HepG2 (cell line): Measurements from ENCODE around the gene SEPTIN12. TPM values are rescaled to one million over a fixed set of nuclear protein-coding genes. Genes with fewer than 3 reads are reported as not detected.
A peak's percentile ranks its signal among the peaks of the same experiment; 100 is the strongest.

ENCODE experiments used
- ATAC-seq: fragments of 200-7000 bp; cut with Tn5 transposase; 3 replicates; pipeline ENCODE4 v1.9.1; 2020; ENCODE audit warnings: mild to moderate bottlenecking, moderate library complexity
- BruUV-seq: library from RNA; stranded (reverse); fragments of 400-500 nt; replicated peaks from 2 replicates; lab custom pipeline; 2021; lab: Mats Ljungman, UMichigan
- CTCF ChIA-PET: fragments of 300-600 bp; formaldehyde crosslinking; extraction: SDS; loops from one replicate; lab custom pipeline; 2021; ENCODE audit warnings: low total read pairs, inconsistent platforms, low intra/inter-chr PET ratio; lab: Yijun Ruan, JAX
- POLR2A ChIA-PET: fragments of 350-600 bp; sonication (Branson Sonifier 250); formaldehyde crosslinking; loops from one replicate; lab custom pipeline; 2020; ENCODE audit warnings: antibody characterized with exemption, inconsistent platforms; lab: Yijun Ruan, JAX
- DNase-seq: peaks from one replicate; pipeline ENCODE4 v3.0.0-alpha.2; 2015; ENCODE audit warnings: low spot score
- FAIRE-seq: peaks from 3 replicates; lab custom pipeline; 2011; peaks lifted over from hg19 to GRCh38; lab: Jason Lieb, UNC
- H2AFZ ChIP-seq: one replicate; pipeline ENCODE4 v1.6.1; 2011; ENCODE audit warnings: low read length, inconsistent platforms
- H3K27ac ChIP-seq: fragments of 300-600 bp; 3 replicates; pipeline ENCODE4 v1.8.0; 2011; ENCODE audit warnings: mixed run types, mild to moderate bottlenecking, mixed read lengths, low read length, inconsistent platforms; ENCODE audit not compliant: insufficient read depth; ENCODE audit errors: extremely low read length
- H3K27me3 ChIP-seq, 2 experiments: fragments of 200-600 bp in 1 of 2; 2 replicates in 1 of 2; 3 replicates in 1 of 2; pipeline versions ENCODE4 v1.6.0 to v1.8.0; 2011; ENCODE audit warnings: low read length in 2 of 2, mild to moderate bottlenecking in 2 of 2, moderate library complexity in 2 of 2, inconsistent platforms in 1 of 2; ENCODE audit not compliant: insufficient read depth in 2 of 2, control insufficient read depth in 1 of 2
- H3K36me3 ChIP-seq, 2 experiments: fragments of 200-600 bp in 1 of 2; replicated peaks in 1 of 2; 2 replicates in 1 of 2; 3 replicates in 1 of 2; pipeline versions ENCODE4 v1.5.1 to v1.8.0; 2011; ENCODE audit warnings: low read length in 2 of 2, inconsistent platforms in 1 of 2; ENCODE audit not compliant: insufficient read depth in 2 of 2, control insufficient read depth in 1 of 2
- H3K4me1 ChIP-seq: 2 replicates; pipeline ENCODE4 v1.5.1; 2012; ENCODE audit warnings: low read length, inconsistent platforms; ENCODE audit not compliant: insufficient read depth
- H3K4me2 ChIP-seq: 2 replicates; pipeline ENCODE4 v1.6.0; 2011; ENCODE audit warnings: low read depth, low read length, inconsistent platforms
- H3K4me3 ChIP-seq, 3 experiments: fragments of 200-600 bp in 1 of 3; sonication (generic), shearing (Covaris generic) in 1 of 3; replicated peaks in 1 of 3; 2 replicates each; pipeline ENCODE4 v1.5.1; 2011 to 2016; ENCODE audit warnings: low read length in 3 of 3, inconsistent platforms in 2 of 3, low read depth in 2 of 3, mild to moderate bottlenecking in 2 of 3, control low read depth in 1 of 3, mixed read lengths in 1 of 3; ENCODE audit not compliant: insufficient read depth in 1 of 3
- H3K79me2 ChIP-seq: one replicate; pipeline ENCODE4 v1.6.1; 2011; ENCODE audit warnings: low read length, inconsistent platforms; ENCODE audit not compliant: insufficient read depth
- H3K9ac ChIP-seq: 2 replicates; pipeline ENCODE4 v1.6.0; 2011; ENCODE audit warnings: mild to moderate bottlenecking, low read depth, low read length, inconsistent platforms; ENCODE audit not compliant: insufficient read depth
- H3K9me3 ChIP-seq: 2 replicates; pipeline ENCODE4 v1.5.1; 2012; ENCODE audit warnings: mild to moderate bottlenecking, low read length
- H4K20me1 ChIP-seq: 2 replicates; pipeline ENCODE4 v1.6.0; 2011; ENCODE audit warnings: inconsistent platforms, mild to moderate bottlenecking, low read length, moderate library complexity; ENCODE audit not compliant: insufficient read depth
- E2F2 ChIP-seq: sonication (generic); formaldehyde crosslinking; IDR thresholded peaks from 2 replicates; pipeline ENCODE4 v1.4.0; 2020; ENCODE audit warnings: missing genetic modification reagents, borderline replicate concordance
- NFYC ChIP-seq: IDR thresholded peaks from 2 replicates; pipeline ENCODE4 v1.6.1; 2016; ENCODE audit warnings: missing genetic modification reagents, missing compliant biosample characterization
- POLR2G ChIP-seq: fragments of 200-400 bp; formaldehyde crosslinking; IDR thresholded peaks from 2 replicates; pipeline ENCODE4 v1.6.1; 2018; ENCODE audit warnings: mild to moderate bottlenecking, low read depth, low read length, moderate library complexity
- USF2 ChIP-seq, 2 experiments: sonication (generic) in 1 of 2; formaldehyde crosslinking in 1 of 2; IDR thresholded peaks; 2 replicates each; pipeline versions ENCODE4 v1.5.1 to v1.6.1; 2011 to 2020; ENCODE audit warnings: borderline replicate concordance in 1 of 2, low read depth in 1 of 2, low read length in 1 of 2, mild to moderate bottlenecking in 1 of 2, missing genetic modification reagents in 1 of 2, moderate library complexity in 1 of 2
- ZNF503 ChIP-seq: sonication (generic); formaldehyde crosslinking; IDR thresholded peaks from 2 replicates; pipeline ENCODE4 v1.4.0; 2020; ENCODE audit warnings: missing genetic modification reagents
- ZNF7 ChIP-seq: IDR thresholded peaks from 2 replicates; pipeline ENCODE4 v1.6.1; 2016; ENCODE audit warnings: missing biosample characterization, missing genetic modification reagents
- WGBS: methylation state at CpG from one replicate; pipeline ENCODE4 v1.1.6; 2017; ENCODE audit warnings: low lambda C conversion rate; 5-methylcytosine and 5-hydroxymethylcytosine counted together
- in situ Hi-C: cut with HindIII; loops from 2 replicates; pipeline ENCODE4 v1.10.0; 2017; ENCODE audit warnings: low pct_unique_long_range_greater_than_20kb; ENCODE audit not compliant: extremely low pct_ligation_motif_present
- intact Hi-C: fragments of 100-400 bp; cut with micrococcal nuclease; formaldehyde crosslinking; loops from one replicate; pipeline ENCODE4 v1.10.0; 2022; ENCODE audit not compliant: unreplicated experiment
- polyA plus RNA-seq, 8 experiments: library from polyadenylated mRNA; depleted of rRNA in 3 of 8; stranded (reverse) in 7 of 8; unstranded in 1 of 8; fragments of >200 nt; fragmentation: Illumina TruSeq in 4 of 8; extraction: Trizol in 4 of 8; gene quantifications; 2 replicates each; pipeline versions ENCODE4 v1.2.1 to v1.2.3, GENCODE V29; 2011 to 2016; ENCODE audit warnings: low read depth in 4 of 8, missing spikeins in 1 of 8, mixed read lengths in 1 of 8; ENCODE audit not compliant: insufficient read depth in 1 of 8
- total RNA-seq, 5 experiments: library from RNA; depleted of rRNA; stranded (reverse); fragments of >200 nt; fragmentation: Illumina TruSeq; extraction: Trizol; gene quantifications; 2 replicates each; pipeline ENCODE4 v1.2.3, GENCODE V29; 2016; ENCODE audit warnings: low read depth in 1 of 5

Gene SEPTIN12
- total and polyA plus RNA-seq, 2 of the 13 experiments (the other 11 are each of a cell fraction or from before 2014, with no cell fraction given): 0.22 TPM; not detected in 1

GRCh38 chr16:4745274-4745569 is 42.9 kb downstream of the SEPTIN12 start:
- Histone ChIP-seq H3K27me3 (no peaks in the 10 kb centered on the region), H3K4me1 (peaks cover 14% of the 10 kb centered on the region), H3K4me3 (no peak overlapping the region), H3K36me3 (no peaks in the 10 kb centered on the region), H3K4me2 (no peak overlapping the region), H4K20me1 (no peaks in the 10 kb centered on the region), H3K9ac (no peak overlapping the region), H3K27ac (no peak overlapping the region), H3K79me2 (no peaks in the 10 kb centered on the region), H3K9me3 (no peaks in the 10 kb centered on the region), H2AFZ (no peak overlapping the region)
- POLR2A ChIA-PET: no interaction called here
- DNase-seq (no peak), FAIRE-seq (no peak), ATAC-seq (no peak)
- WGBS: 72% methylated on average over 2 of the region's 3 CpGs
- CTCF ChIA-PET: no interaction called here
- TF ChIP-seq E2F2 (CRISPR knock-in tag) (no peak), POLR2G (0 out of 2 replicates have a peak, but pooled peaks have one; percentile 25), NFYC (peak; percentile 58; the same call in 1 of the 2 replicates), ZNF503 (CRISPR knock-in tag) (no peak), ZNF7 (CRISPR knock-in tag) (no peak), USF2 (IDR thresholded peaks at IDR 0.05; ENCODE audit: low read depth, low read length) (peak; percentile 60), USF2 (CRISPR knock-in tag; IDR thresholded peaks at IDR 0.05; ENCODE audit: borderline replicate concordance) (peak; percentile 79; the same call in 1 of the 2 replicates)
- in situ Hi-C loops: no loop called here
- no TSS peak for BruUV-seq
- intact Hi-C loops: no loop called here
